MCF 10A (cell line): ENCODE measurements around the gene DCAF15. TPM values are rescaled to one million over a fixed set of nuclear protein-coding genes. Genes with fewer than 3 reads are reported as not detected.

ENCODE experiments used
- BruUV-seq: library from RNA; stranded (reverse); fragments of 400-500 nt; replicated peaks from 2 replicates; lab custom pipeline; 2021; lab: Mats Ljungman, UMichigan
- CTCF ChIA-PET: fragments of 300-600 bp; sonication (Branson Sonifier 250); formaldehyde crosslinking; extraction: SDS; loops from one replicate; lab custom pipeline; 2021; ENCODE audit warnings: antibody characterized with exemption, inconsistent platforms; lab: Yijun Ruan, JAX
- POLR2A ChIA-PET: fragments of 300-600, 350-650 bp; sonication (Branson Sonifier 250); formaldehyde crosslinking; extraction: SDS; loops from one replicate; lab custom pipeline; 2020; ENCODE audit warnings: antibody characterized with exemption, inconsistent platforms; lab: Yijun Ruan, JAX
- DNase-seq: peaks from one replicate; pipeline ENCODE4 v3.0.0-alpha.2; 2018; ENCODE audit not compliant: unreplicated experiment
- H3K27ac Mint-ChIP-seq: one replicate; pipeline ENCODE4 v1.8.0; 2022; ENCODE audit warnings: mild to moderate bottlenecking, low read depth, mixed read lengths; ENCODE audit not compliant: unreplicated experiment
- H3K27me3 Mint-ChIP-seq: one replicate; pipeline ENCODE4 v1.8.0; 2022; ENCODE audit warnings: mixed read lengths; ENCODE audit not compliant: insufficient read depth, unreplicated experiment
- H3K36me3 Mint-ChIP-seq: one replicate; pipeline ENCODE4 v1.8.0; 2022; ENCODE audit warnings: mild to moderate bottlenecking, moderate library complexity, mixed read lengths; ENCODE audit not compliant: insufficient read depth, unreplicated experiment
- H3K4me1 Mint-ChIP-seq: one replicate; pipeline ENCODE4 v1.8.0; 2022; ENCODE audit warnings: mixed read lengths; ENCODE audit not compliant: insufficient read depth, unreplicated experiment
- H3K4me3 Mint-ChIP-seq: one replicate; pipeline ENCODE4 v1.8.0; 2022; ENCODE audit warnings: mild to moderate bottlenecking, moderate library complexity, mixed read lengths; ENCODE audit not compliant: unreplicated experiment
- H3K9me3 Mint-ChIP-seq: one replicate; pipeline ENCODE4 v1.8.0; 2022; ENCODE audit warnings: mixed read lengths; ENCODE audit not compliant: unreplicated experiment
- intact Hi-C: fragments of 100-400 bp; cut with micrococcal nuclease; formaldehyde crosslinking; loops from 2 replicates; pipeline ENCODE4 v1.14.1; 2022
- total RNA-seq: library from RNA; stranded (reverse); gene quantifications from 2 replicates; pipeline ENCODE4 v1.2.3, GENCODE V29; 2022
- TF ChIP-seq, protein P1 (sequence below): fragments of 200-600 bp; IDR thresholded peaks from one replicate; pipeline ENCODE4 v1.8.0; 2022; ENCODE audit warnings: antibody characterized with exemption, mild to moderate bottlenecking; ENCODE audit not compliant: unreplicated experiment

Gene DCAF15
- total RNA-seq, 1 experiment from 2014 or later = 19.3 TPM

DNA sequence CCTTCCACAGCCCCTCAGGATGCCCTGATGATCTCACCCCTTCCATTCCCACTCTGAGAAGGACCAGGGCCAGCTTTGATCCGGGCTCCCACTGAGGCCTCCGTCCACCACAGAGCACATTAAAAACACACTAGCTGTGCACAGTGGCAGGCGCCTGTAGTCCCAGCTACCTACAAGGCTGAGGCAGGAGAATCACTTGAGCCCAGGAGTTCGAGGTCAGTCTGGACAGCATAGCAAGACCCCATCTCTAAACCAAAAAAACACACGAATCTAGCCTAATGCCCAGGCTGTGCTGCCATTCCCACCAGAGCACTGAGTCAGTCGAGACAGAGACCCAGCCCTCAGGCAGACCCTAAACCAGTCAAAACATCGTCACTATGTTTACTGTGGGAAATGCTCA is 39.7 kb downstream of the DCAF15 start:
- no peaks in the 10 kb centered on the region for H3K27me3 Mint-ChIP-seq
- intact Hi-C loops = no loop called here
- H3K9me3 Mint-ChIP-seq = no peaks in the 10 kb centered on the region
- BruUV-seq = no TSS peak
- H3K36me3 Mint-ChIP-seq = peaks cover 39% of the 10 kb centered on the region
- H3K4me3 Mint-ChIP-seq = no peak overlapping the region
- no peak overlapping the region for H3K27ac Mint-ChIP-seq
- TF ChIP-seq, protein P1, sequence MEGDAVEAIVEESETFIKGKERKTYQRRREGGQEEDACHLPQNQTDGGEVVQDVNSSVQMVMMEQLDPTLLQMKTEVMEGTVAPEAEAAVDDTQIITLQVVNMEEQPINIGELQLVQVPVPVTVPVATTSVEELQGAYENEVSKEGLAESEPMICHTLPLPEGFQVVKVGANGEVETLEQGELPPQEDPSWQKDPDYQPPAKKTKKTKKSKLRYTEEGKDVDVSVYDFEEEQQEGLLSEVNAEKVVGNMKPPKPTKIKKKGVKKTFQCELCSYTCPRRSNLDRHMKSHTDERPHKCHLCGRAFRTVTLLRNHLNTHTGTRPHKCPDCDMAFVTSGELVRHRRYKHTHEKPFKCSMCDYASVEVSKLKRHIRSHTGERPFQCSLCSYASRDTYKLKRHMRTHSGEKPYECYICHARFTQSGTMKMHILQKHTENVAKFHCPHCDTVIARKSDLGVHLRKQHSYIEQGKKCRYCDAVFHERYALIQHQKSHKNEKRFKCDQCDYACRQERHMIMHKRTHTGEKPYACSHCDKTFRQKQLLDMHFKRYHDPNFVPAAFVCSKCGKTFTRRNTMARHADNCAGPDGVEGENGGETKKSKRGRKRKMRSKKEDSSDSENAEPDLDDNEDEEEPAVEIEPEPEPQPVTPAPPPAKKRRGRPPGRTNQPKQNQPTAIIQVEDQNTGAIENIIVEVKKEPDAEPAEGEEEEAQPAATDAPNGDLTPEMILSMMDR = no peak
- ChIA-PET POLR2A (interaction anchor here (0.6 kb wide), 1 partner anchor 35 kb away, joined by 3 read pairs; no protein-coding TSS in a partner anchor), CTCF (no interaction called here)
- no peak for DNase-seq
- H3K4me1 Mint-ChIP-seq = peaks cover 5% of the 10 kb centered on the region

DNA sequence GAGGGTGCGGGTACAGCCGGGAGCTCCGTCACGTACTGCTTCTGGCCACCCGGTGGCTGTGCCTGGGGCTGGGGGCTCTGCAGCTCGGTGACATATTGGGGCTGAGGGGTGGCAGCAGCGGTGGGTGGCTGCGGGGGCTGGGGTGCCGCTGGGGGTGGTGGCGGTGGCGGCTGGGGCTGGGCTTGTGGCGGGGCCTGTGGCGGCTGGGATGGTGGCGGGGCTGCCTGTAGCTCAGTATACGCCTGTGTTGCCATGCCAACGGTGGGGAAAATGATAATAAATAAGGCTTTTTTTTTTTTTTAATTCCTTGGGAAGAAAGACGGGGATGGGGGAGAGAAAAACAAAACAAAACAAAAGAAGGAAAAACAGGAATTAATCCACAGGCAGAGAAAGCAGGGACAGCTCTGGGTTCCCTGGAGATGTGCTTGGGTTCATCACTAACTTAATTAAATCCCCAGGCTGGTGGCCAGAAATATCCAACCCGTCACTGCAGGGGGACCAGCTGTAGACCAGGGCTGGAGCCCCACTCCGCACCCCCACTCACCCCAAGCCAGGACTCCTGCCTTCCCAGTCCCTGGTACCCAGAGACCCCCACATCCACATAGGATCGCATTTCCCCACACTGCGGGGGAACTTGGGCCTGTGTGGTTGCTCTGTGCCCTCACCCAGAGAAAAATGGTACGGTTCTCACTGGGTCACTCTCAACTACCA is 41.4 kb downstream of the DCAF15 start:
- POLR2A ChIA-PET = no interaction called here
- TF ChIP-seq, protein P1 = no peak
- Mint-ChIP-seq H3K4me3 (no peak overlapping the region), H3K27me3 (no peaks in the 10 kb centered on the region), H3K4me1 (peaks cover 5% of the 10 kb centered on the region), H3K36me3 (peaks cover 33% of the 10 kb centered on the region), H3K9me3 (no peaks in the 10 kb centered on the region), H3K27ac (no peak overlapping the region)
- CTCF ChIA-PET = interaction anchor here (0.6 to 0.9 kb wide), 2 partner anchors 13 to 81 kb away, joined by 3 to 4 read pairs; no protein-coding TSS in a partner anchor
- BruUV-seq = no TSS peak
- no peak for DNase-seq
- intact Hi-C loops = no loop called here

DNA sequence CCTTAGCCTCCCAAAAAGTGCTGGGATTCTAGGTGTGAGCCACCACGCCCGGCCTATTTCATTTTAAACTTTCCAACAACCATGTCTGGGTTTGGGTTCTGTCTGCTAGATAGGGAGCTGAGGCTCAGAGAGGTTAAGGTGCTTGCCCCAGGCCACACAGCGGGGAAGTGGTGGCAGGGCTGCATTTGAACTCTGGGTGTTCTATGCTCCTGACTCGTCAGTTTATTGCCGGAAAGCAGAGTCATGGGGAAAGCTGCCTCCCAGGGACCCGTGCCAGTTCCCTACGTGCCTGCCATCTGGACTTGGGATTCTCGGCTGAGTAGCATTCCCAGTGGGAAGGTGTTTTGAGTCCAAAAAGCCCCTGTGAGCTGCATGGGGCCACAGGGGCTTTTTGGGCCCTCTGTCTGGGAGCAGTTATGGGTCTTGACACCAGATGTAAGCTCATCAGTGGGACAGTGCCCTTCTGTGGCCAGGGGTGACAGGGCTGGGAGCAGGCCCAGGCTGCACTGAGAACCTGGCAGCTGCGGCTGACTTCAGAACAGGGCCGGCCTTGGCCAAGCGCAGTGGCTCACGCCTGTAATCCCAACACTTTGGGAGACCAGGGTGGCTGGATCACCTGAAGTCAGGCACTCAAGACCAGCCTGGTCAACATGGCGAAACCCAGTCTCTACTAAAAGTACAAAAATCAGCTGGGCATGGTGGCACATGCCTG is 42.9 kb downstream of the DCAF15 start:
- TF ChIP-seq, protein P1 = no peak
- no peak overlapping the region for H3K27ac Mint-ChIP-seq

More for the DNA sequence above, 42.9 kb downstream of the DCAF15 start:
- H3K27me3 Mint-ChIP-seq = no peaks in the 10 kb centered on the region
- no peak for DNase-seq
- no TSS peak for BruUV-seq
- peaks cover 21% of the 10 kb centered on the region for H3K36me3 Mint-ChIP-seq
- CTCF ChIA-PET = interaction anchor here (0.6 to 1.0 kb wide), 3 partner anchors 65 to 489 kb away, joined by 3 read pairs; no protein-coding TSS in a partner anchor
- no peaks in the 10 kb centered on the region for H3K9me3 Mint-ChIP-seq
- no peaks in the 10 kb centered on the region for H3K4me1 Mint-ChIP-seq
- POLR2A ChIA-PET = interaction anchor here (0.6 kb wide), 2 partner anchors 32 to 42 kb away, joined by 3 read pairs; no protein-coding TSS in a partner anchor
- H3K4me3 Mint-ChIP-seq = no peak overlapping the region
- intact Hi-C loops = no loop called here
